Astrocyte (in vitro differentiated cells and primary cell): ENCODE results near the gene GJB4. TPM values are rescaled to one million over a fixed set of nuclear protein-coding genes. Genes with fewer than 3 reads are reported as not detected.

Experiments used
- DNase-seq: peaks from one replicate; pipeline ENCODE4 v3.0.0-alpha.2; 2010; ENCODE audit warnings: low read depth
- FAIRE-seq: peaks from 2 replicates; lab custom pipeline; 2011; peaks lifted over from hg19 to GRCh38; lab: Jason Lieb, UNC
- H2AFZ ChIP-seq: 2 replicates; pipeline ENCODE4 v1.6.0; 2012; ENCODE audit warnings: low read depth, low read length, inconsistent platforms
- H3K27ac ChIP-seq: 2 replicates; pipeline ENCODE4 v1.5.1; 2011; ENCODE audit warnings: low read depth, low read length, inconsistent platforms
- H3K27me3 ChIP-seq: 2 replicates; pipeline ENCODE4 v1.6.0; 2011; ENCODE audit warnings: low read length, inconsistent platforms; ENCODE audit not compliant: insufficient read depth
- H3K36me3 ChIP-seq: 2 replicates; pipeline ENCODE4 v1.5.1; 2011; ENCODE audit warnings: low read length, inconsistent platforms; ENCODE audit not compliant: insufficient read depth
- H3K4me1 ChIP-seq: 2 replicates; pipeline ENCODE4 v1.5.1; 2011; ENCODE audit warnings: low read length, inconsistent platforms; ENCODE audit not compliant: insufficient read depth
- H3K4me2 ChIP-seq: 2 replicates; pipeline ENCODE4 v1.6.0; 2012; ENCODE audit warnings: low read length, inconsistent platforms
- H3K4me3 ChIP-seq: 2 replicates; pipeline ENCODE4 v1.5.1; 2011; ENCODE audit warnings: low read depth, mild to moderate bottlenecking, low read length, inconsistent platforms; ENCODE audit not compliant: insufficient read depth
- H3K79me2 ChIP-seq: 2 replicates; pipeline ENCODE4 v1.6.0; 2012; ENCODE audit warnings: mild to moderate bottlenecking, low read length, inconsistent platforms; ENCODE audit not compliant: insufficient read depth
- H3K9ac ChIP-seq: 2 replicates; pipeline ENCODE4 v1.6.0; 2012; ENCODE audit warnings: mild to moderate bottlenecking, low read length, inconsistent platforms
- H3K9me3 ChIP-seq: 2 replicates; pipeline ENCODE4 v1.5.1; 2012; ENCODE audit warnings: low read depth, mild to moderate bottlenecking, low read length, inconsistent platforms; ENCODE audit not compliant: insufficient read depth
- H4K20me1 ChIP-seq: 2 replicates; pipeline ENCODE4 v1.6.0; 2012; ENCODE audit warnings: low read length, inconsistent platforms; ENCODE audit not compliant: insufficient read depth
- H3K27ac Mint-ChIP-seq: one replicate; pipeline ENCODE4 v1.8.0; 2021; ENCODE audit warnings: mild to moderate bottlenecking, mixed read lengths; ENCODE audit not compliant: unreplicated experiment
- H3K27me3 Mint-ChIP-seq: one replicate; pipeline ENCODE4 v1.8.0; 2021; ENCODE audit warnings: low read depth, mixed read lengths; ENCODE audit not compliant: unreplicated experiment
- H3K36me3 Mint-ChIP-seq: one replicate; pipeline ENCODE4 v1.8.0; 2021; ENCODE audit warnings: low read depth, mixed read lengths; ENCODE audit not compliant: unreplicated experiment
- H3K4me1 Mint-ChIP-seq: one replicate; pipeline ENCODE4 v1.8.0; 2021; ENCODE audit warnings: low read depth, mixed read lengths; ENCODE audit not compliant: unreplicated experiment
- H3K4me3 Mint-ChIP-seq: one replicate; pipeline ENCODE4 v1.8.0; 2021; ENCODE audit warnings: mild to moderate bottlenecking, moderate library complexity, mixed read lengths; ENCODE audit not compliant: unreplicated experiment
- H3K9me3 Mint-ChIP-seq: one replicate; pipeline ENCODE4 v1.8.0; 2021; ENCODE audit warnings: mild to moderate bottlenecking, mixed read lengths; ENCODE audit not compliant: unreplicated experiment
- CTCF ChIP-seq: IDR thresholded peaks from 2 replicates; pipeline ENCODE4 v1.5.1; 2011; ENCODE audit warnings: low read depth, mild to moderate bottlenecking, inconsistent platforms, low read length, moderate library complexity; ENCODE audit not compliant: insufficient read depth
- EZH2 ChIP-seq: IDR thresholded peaks from 2 replicates; pipeline ENCODE4 v1.6.1; 2012; ENCODE audit warnings: mild to moderate bottlenecking, low read length, inconsistent platforms; ENCODE audit not compliant: insufficient read depth
- total RNA-seq: library from RNA; stranded (reverse); gene quantifications from 2 replicates; pipeline ENCODE4 v1.2.1, GENCODE V29; 2021

The GJB4 gene
- total RNA-seq, 1 donor from 2014 or later = not detected

- DNase-seq (no peak), FAIRE-seq (no peak)
- no peak overlapping the region for H2AFZ ChIP-seq
- no peak for TF ChIP-seq CTCF
- no peak for TF ChIP-seq EZH2
- no peaks in the 10 kb centered on the region for H3K27me3 ChIP-seq
- peaks cover 8% of the 10 kb centered on the region for H3K4me1 ChIP-seq
- H3K36me3 Mint-ChIP-seq = peaks cover 7% of the 10 kb centered on the region
- no peaks in the 10 kb centered on the region for H4K20me1 ChIP-seq
- no peak overlapping the region for H3K4me3 ChIP-seq
- peaks cover 10% of the 10 kb centered on the region for H3K4me1 Mint-ChIP-seq
- no peak overlapping the region for H3K4me3 Mint-ChIP-seq
- H3K79me2 ChIP-seq = no peaks in the 10 kb centered on the region
- no peak overlapping the region for H3K27ac ChIP-seq
- peaks cover 1% of the 10 kb centered on the region for H3K9me3 Mint-ChIP-seq
- H3K36me3 ChIP-seq = no peaks in the 10 kb centered on the region
- no peak overlapping the region for H3K9ac ChIP-seq
- no peak overlapping the region for H3K27ac Mint-ChIP-seq
- H3K27me3 Mint-ChIP-seq = peaks cover 16% of the 10 kb centered on the region
- H3K9me3 ChIP-seq = no peaks in the 10 kb centered on the region
- no peak overlapping the region for H3K4me2 ChIP-seq
Observed at GRCh38 chr1:34758751-34759150, 789 bp upstream of the GJB4 start.

- no peaks in the 10 kb centered on the region for H3K27me3 ChIP-seq
- Mint-ChIP-seq H3K4me3 (no peak overlapping the region), H3K4me1 (peaks cover 11% of the 10 kb centered on the region), H3K27ac (no peak overlapping the region), H3K36me3 (peaks cover 7% of the 10 kb centered on the region), H3K27me3 (peaks cover 12% of the 10 kb centered on the region), H3K9me3 (no peaks in the 10 kb centered on the region)
- H3K4me2 ChIP-seq = no peak overlapping the region
- no peaks in the 10 kb centered on the region for H3K36me3 ChIP-seq
- no peaks in the 10 kb centered on the region for H3K9me3 ChIP-seq
- no peak overlapping the region for H3K9ac ChIP-seq
- no peak overlapping the region for H3K4me3 ChIP-seq
- H2AFZ ChIP-seq = no peak overlapping the region
- FAIRE-seq (no peak), DNase-seq (no peak)
- no peaks in the 10 kb centered on the region for H3K79me2 ChIP-seq
- H3K4me1 ChIP-seq = peaks cover 10% of the 10 kb centered on the region
- H4K20me1 ChIP-seq = no peaks in the 10 kb centered on the region
- H3K27ac ChIP-seq = no peak overlapping the region
- TF ChIP-seq EZH2 (no peak), CTCF (no peak)
Observed at GRCh38 chr1:34761176-34761761, 1.7 kb downstream of the GJB4 start.

GRCh38 chr1:34761776-34762307 lies 2.3 kb downstream of the GJB4 start:
- H3K9me3 Mint-ChIP-seq = no peaks in the 10 kb centered on the region
- no peak overlapping the region for H3K27ac Mint-ChIP-seq
- no peak overlapping the region for H3K4me3 Mint-ChIP-seq
- Histone ChIP-seq H3K4me3 (no peak overlapping the region), H3K4me2 (no peak overlapping the region), H3K9me3 (no peaks in the 10 kb centered on the region), H3K9ac (no peak overlapping the region), H2AFZ (no peak overlapping the region), H3K27ac (no peak overlapping the region), H3K4me1 (peaks cover 10% of the 10 kb centered on the region), H3K79me2 (no peaks in the 10 kb centered on the region), H4K20me1 (no peaks in the 10 kb centered on the region), H3K36me3 (no peaks in the 10 kb centered on the region), H3K27me3 (no peaks in the 10 kb centered on the region)
- H3K27me3 Mint-ChIP-seq = peaks cover 9% of the 10 kb centered on the region
- FAIRE-seq (no peak), DNase-seq (no peak)
- TF ChIP-seq CTCF (no peak), EZH2 (no peak)
- peaks cover 11% of the 10 kb centered on the region for H3K4me1 Mint-ChIP-seq
- H3K36me3 Mint-ChIP-seq = peaks cover 7% of the 10 kb centered on the region
